ENCODE data around the gene COL9A3.

Gene COL9A3

DNA sequence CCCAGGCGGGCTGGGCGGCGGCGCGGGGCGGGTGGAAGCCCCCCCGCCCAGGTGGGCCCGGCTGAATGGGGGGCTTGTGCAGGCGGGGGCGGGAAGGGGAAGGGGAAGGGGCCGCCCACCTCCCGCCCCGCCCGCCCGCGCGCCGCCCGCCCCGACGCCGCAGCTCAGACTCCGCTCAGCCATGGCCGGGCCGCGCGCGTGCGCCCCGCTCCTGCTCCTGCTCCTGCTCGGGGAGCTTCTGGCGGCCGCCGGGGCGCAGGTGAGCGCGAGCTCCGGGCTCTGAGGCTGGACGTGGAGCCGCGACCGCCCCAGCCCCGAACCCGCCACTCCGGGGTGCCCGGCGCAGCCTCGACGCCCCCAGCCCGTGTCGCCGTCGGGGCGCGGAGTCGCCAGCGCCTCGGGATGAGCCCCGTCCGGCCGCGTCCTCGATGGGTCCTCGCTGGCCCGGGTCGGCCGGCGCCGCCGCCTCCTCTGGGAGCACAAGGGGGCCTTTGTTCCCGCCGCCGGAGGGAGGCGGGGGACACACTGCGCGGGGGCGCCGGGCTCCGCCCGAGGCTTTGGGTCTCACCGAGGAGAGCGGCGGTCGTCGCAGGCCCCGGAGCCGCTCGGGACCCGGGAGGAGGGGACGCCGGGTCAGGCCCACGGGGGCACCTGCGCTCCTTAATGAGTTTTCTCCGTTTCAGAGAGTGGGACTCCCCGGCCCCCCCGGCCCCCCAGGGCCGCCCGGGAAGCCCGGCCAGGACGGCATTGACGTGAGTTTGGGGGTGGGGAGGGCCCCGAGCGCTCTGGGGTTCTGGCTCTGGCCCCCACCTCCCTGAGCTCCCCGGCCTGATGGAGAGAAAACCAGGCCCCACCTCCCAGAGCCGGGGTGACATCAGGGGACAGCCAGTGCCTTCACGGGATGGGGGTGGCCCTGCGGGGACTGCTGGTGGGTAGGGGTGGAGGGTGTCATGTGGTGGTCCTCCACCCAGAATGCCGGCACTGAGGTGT, at the start of gene COL9A3:
TSS of gene COL9A3 (plus strand) at position 167 of the 990 bp plus-strand sequence. CDS start at position 182, 15 bp downstream.
- no peak for DNase-seq (ENCODE audit: low spot score)

DNA sequence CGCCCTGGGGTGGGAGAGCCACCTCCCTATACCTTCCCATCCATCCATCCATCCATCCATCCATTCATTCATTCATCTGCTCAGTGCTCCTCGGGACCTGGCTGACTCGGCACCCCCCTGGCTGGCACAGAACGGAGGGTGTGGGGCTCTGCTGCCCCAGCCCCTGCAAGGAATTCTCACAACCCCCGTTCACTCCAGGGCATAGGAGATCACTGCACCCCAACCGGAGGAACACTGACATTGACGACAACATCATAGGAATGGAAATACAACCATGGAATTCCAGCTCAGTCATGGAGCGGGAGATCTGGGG, 48.7 kb upstream of the COL9A3 start:
- no peak for DNase-seq (ENCODE audit: low spot score)

DNA sequence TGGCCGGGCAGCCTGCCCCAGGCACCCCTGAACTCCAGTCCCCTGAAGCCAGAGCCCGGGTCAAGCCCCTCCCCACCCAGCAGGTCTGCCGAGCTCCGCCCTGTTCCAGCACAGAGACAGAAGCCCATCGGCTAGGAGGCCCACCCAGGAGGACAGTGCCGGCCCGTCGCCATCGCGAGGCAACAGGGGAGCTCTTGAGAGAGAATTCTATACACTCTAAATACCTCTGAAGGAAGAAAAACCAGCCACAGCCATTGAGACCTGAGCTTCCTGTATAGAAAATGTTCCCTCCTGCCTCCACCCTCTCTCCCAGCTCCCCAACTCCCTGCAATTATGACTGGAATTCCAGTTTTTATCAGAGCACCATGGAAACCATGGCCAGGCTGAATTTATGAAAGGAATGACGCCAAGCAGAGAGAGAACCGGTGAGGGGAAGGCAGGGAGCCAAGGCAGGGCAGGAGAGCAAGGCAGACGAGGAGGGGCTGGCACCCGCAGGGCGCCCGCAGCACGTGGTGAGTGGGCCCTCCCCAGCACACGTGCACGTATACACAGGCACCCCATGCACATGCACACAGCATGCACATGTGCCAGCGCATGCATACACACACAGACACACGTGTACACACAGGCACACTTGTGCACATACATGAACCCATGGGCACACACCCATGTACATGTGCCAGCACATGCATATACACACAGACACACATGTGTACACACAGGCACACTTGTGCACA, 48.1 kb upstream of the COL9A3 start:
- DNase-seq (ENCODE audit: low spot score), result no peak

DNA sequence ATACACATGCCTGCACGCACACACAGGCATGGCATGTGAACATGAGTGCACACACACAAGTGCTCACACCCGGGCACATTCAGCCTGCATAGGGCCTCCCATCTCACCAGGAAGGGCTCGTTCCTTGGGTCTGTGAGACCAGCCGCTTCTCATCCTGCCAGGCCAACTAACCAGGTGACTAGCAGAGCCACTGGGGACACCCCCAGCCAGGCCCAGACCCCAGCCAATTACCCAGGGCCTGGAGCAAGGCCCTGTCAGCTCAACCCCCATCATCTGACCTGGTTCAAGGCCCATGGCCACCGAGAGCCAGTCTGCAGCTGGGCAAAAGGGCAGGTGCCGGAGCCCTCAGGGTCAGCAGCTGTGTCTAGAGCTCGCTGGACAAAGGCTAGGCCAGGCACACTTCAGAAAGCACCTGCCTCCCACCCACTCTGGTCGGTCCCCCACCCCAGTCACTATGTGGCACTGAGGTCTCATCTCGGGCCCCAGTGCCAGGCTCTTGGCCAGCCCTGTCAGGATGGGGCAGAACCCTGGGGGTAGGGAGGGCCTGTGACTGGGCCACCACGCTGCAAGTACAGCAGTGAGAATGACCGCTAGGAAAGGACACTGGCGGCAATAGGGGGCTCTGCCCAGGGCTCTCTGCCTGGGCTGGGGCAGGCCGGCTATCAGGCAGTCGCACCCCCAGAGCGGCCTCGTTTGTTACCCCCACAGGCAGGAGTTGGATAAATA, 47.3 kb upstream of the COL9A3 start:
- no peak for DNase-seq (ENCODE audit: low spot score)

DNA sequence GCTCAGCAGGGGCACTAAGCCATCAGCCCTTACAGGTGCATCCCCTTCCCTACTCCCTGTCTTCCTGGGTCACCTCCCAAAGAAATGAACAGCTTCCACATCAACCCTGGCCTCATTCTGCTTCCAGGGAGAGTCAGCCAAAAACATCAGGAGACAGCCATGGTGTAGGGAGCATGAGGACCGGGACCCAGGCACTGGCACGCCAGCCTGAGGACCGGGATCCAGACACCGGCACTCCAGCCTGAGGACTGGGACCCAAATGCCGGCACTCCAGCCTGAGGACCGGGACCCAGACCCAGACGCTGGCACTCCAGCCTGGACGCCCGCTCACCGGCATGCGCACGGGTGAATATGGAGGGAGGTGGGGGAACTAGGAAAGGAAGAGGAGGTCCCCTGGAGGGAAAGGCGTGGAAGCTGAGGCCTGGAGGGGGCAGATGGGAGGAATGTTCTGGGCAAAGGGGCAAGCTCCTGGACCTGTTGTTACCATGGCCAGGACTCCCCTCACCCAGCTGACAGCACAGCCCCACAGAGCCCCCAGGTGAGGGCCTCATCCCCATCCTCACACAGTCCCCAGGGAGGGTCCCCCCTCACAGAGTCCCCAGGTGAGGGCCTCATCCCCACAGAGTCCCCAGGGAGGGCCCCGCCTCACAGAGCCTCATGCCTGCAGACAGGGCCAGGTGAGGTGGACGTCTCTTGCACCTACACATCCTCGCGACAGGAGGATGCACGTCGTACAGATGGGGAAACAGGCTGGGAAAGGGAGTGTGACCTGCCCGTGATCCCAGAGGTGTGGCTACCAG, 46.5 kb upstream of the COL9A3 start:
- DNase-seq (ENCODE audit: low spot score), result no peak

DNA sequence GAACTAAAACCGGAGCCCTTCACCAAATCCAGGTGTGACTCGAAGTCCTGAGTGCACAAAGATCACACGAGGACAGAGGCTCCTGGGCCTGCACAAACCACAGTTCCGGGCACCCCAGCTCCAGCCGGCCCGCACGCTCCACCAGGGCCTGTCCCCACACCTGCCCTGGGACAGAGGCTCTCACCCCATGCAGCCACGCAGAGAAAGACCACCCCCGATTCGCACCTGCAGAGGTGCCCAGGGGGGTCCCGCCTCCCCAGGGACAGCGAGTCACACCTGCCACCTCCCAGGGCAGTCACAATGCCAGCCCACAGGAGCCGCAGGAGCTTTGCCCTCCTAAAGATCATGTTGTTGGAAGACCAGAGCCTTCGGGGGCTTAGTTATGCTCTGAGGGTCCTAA, 45.9 kb upstream of the COL9A3 start:
- no peak for DNase-seq (ENCODE audit: low spot score)

DNA sequence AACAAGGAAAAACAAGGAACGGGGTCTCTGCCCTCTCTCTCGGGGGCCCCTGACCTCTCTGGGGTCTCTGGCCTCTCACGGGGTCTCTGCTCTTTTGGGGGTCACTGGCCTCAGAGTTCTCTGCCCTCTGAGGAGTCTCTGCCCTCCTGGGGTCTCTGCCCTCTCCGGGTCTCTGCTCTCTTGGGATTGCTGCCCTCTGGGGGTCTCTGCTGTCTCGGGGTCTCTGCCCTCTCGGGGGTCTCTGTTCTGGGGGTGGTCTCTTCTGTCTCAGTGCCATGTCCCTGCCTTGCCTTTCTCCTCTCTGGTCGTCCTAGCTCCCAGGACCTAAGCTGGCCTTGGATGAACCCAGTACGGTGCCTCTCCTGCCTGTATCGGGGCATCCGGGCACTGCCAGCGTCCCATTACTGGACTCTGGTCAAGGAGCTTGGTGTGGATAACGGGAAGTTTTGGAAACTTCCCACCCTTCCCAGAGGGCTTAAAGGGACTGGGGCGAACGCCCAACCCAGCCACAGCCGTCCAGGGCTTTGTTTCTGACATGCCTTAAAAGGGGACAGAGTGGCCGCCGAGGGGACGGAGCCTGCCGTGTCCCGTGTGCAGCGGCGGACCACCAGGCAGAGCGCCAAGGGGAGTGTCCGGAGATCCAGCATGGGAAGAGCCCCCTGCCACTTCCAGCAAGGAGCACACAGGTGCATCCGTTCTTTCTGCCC, 45.3 kb upstream of the COL9A3 start:
- no peak for DNase-seq (ENCODE audit: low spot score)

DNA sequence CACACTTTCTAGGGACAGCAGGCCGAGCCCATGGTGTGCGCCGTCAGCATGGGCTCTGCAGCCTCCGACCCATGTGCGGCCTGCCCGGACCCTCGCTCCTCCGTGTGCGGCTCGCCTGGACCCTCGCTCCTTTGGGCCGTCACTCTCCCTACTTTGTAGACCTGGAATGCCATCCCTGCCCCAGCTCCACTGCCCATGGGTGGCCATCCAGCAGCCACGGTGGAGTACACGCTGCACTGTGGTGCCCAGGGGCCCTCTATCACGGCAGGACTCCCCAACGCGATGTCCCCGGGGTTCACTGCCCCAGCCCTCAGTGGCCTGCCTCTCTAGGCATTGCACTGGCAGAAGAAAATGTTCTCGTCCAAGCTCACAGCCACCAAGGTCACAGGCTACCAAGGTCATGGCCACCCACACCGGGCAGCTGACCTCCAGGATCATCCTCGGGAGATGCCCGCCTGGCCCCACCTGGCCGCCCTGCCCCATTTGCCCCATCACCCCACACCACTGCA, 44.7 kb upstream of the COL9A3 start:
- no peak for DNase-seq (ENCODE audit: low spot score)

DNA sequence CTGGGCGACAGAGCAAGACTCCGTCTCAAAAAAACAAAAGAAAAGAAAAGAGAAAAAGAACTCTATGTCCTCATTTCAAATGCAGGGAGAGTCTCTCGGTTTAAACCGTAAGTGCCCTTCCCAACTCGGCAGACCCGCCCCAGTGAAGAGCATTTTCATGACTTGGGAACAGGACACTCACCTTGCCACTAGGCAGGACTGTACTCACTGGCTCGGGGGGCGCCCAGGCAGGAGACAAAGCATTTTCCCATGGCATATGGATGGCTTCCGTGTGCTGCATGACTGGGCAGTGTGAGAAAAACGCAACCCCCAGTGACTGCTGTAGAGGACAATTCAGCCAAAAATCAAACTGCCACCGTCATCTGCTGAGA, 44.2 kb upstream of the COL9A3 start:
- no peak for DNase-seq (ENCODE audit: low spot score)

DNA sequence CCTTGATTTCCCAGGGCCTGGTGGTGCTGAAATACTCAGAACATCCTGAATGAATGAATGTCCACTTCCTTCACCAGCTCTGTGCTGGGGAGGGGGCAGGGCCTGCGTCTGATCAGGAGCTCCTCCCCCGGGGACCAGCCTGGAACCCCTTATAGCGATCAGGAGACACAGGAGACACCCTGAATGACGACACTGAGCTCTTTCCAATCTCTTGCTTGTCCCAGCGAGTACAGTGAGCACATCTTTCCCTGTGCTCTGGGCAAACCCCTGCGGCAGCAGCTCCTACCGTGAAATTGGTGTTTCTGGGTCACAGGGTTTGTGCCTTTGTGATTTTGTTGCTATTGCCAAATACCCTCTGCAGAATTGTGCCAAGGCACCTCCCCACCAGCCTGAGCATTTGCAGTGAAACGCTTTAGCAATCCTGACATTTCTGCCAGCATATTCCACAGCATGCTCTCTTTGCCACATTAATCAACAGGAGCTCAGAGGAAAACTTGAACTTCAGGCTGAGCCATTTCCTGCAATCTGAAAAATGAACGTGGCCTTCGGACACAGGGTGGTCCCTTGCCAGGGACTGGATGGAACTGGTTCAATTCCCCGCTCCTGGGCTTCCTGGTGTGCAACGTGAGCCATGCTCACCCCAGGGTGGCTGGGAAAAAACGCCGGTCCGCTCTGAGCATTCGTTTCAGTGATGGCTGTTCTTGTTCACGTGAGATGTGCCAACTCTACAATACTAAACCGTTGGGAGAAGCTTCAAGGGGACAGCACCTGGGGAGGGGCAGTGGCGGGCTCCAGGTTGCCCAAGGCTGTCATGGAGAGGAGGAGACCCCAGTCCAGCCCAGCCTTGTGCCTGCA, 43.6 kb upstream of the COL9A3 start:
- DNase-seq (ENCODE audit: low spot score), result no peak

DNA sequence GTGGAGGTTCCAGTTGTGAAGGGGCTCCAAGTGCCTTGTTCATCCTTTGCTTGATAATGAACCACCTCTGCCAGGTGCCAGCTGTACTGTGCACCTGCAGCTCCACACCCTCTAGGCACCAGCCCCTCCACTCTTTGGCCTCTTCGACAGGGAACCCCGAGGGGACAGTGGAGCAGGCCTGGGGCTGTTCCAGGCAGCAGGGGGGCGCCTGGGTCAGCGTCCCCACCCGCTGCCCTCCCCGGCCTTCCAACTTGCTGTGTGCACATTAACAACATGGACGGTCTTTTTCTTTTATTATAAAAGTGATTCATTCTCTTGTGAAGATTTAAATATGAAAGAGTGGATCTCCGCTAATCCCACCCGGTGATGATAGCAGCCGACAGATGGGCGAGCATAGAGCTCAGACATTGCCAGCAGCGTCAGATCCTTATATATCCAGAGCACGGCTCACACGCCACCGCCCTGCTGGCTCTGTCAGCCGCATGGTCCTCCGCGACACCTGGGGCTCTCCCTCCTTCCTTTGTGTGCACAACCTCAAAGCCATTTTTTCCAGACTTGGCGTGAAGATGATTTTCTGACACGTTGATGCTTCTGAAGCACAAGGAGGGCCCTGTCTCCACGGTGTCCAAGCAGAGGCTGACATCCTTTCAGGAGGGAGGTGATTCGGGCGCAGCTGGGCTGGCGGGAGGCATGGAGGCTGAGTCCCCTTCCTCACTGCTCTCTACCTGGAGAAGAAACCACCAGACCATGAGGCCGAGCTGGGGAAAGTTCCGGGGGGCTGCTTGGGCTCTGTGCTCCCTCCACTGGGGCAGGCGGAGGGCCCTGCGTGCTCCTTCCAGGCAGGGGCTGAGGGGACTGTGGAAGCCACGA, 42.8 kb upstream of the COL9A3 start:
- DNase-seq (ENCODE audit: low spot score), result no peak

DNA sequence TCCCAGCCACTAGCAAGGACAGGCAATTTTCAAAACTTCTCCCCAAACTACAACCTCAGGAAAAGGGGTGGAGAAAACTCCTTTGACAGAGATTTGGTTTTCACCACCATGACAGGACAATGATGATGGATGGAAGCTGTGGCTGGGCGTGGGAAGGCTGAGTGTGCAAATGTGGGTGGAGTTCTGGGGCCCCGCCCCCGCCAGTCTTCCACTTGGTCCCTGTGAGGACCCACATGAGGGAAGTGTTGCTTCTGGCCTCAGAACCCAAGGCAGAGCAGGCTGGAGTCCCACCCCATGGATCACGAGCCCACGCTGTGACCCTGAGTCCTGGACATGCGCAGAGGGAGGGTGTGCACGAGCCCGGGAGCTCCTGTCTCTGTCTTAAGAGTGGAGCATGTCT, 42.1 kb upstream of the COL9A3 start:
- DNase-seq (ENCODE audit: low spot score), result no peak

DNA sequence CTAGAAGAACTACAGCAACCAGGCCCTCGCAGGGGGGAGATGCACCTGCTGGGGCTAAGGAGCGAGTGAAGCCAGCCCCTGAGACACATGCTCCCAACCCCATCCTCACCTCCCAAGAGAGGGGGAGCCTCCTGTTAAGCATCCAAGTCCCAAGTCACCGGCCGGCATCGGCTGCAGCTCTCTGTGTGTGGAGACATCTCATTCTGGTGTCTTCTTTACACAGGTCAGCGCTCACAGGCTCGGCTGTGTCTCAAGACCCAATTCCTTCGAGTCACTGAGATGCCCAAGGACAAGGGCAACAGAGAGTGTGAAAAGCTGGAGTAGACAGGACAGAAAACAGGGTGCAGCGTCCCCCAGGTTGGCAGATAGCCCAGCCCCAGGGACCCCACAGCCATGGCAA, 41.6 kb upstream of the COL9A3 start:
- DNase-seq (ENCODE audit: low spot score), result no peak

DNA sequence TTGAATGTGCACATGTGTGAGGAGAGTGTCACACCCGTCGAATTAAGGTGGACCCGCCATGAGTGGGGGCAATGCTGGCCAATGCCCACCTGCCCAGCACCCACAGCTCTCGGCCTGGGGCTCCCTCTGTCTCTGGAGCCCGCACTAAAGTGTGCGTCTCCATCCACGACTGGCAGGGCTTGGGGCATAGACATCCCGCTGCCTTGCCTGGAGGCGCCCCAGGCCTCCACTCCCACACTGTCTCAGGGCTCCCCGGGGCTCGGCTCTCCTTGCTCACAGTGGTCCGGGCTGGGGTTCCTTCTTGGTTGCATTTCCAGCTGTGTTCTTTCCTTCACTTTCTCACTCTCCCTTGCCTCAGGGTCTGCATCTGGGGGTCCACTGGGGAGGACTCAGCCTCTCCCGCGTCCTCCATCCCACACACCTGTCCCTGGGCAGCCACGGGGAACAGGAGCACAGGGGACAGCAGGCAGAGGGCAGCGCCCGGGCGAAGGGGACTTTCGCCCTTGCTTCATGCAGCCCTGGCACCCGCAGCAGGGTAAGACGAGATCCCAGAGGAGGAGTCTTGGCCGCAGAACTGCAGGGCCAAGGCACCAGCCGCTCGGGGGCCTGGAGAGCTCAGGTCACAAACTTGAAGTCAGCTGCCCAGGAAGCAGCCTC, 40.7 kb upstream of the COL9A3 start:
- no peak for DNase-seq (ENCODE audit: low spot score)

DNA sequence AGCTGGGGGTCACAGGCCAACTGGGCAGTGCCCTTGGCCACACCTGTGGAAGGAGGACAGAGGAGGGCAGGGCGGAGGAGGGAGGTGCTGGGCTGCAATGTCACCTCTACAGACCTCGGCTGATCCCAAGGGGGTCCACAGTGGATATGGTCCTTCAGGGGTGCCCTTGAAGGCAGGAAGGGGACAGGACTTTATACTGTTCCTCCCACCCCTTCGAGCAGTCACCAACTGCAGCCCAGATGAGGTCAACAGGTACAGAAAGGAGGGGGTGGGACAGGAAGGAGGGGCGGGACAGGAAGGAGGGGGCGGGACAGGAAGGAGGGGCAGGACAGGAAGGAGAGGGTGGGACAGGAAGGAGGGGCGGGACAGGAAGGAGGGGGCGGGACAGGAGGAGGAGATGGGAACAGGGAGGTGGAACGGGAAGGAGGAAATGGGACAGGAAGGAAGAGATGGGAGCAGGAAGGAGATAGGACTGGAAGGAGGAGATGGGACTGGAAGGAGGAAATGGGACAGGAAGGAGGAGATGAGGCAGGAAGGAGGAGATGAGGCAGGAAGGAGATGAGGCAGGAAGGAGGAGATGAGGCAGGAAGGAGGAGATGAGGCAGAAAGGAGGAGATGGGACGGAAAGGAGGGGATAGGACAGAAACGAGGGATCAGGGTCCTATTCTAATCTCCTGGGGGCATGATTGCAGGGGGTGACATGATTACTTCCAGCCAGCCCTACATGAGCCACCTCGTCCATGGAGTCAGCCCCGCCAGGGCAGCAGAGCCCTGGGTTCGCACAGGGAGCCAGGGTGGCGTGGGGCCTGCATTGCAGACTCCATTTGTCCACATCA, 39.9 kb upstream of the COL9A3 start:
- DNase-seq (ENCODE audit: low spot score), result no peak

DNA sequence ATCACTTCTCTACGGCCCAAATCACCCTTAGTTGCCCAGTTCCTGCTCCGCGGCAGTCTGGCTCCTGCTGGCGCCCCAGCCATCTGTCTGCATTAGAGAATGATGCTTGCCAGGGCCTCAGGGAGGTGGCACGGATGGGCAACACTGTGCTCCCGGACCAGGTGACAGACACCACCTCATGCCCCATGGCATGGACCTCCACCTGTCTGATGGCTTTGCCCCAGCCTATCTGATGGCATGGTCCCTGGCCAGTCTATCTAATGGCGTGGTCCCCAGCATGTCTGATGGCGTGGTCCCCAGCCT, 39.4 kb upstream of the COL9A3 start:
- DNase-seq (ENCODE audit: low spot score), result no peak

DNA sequence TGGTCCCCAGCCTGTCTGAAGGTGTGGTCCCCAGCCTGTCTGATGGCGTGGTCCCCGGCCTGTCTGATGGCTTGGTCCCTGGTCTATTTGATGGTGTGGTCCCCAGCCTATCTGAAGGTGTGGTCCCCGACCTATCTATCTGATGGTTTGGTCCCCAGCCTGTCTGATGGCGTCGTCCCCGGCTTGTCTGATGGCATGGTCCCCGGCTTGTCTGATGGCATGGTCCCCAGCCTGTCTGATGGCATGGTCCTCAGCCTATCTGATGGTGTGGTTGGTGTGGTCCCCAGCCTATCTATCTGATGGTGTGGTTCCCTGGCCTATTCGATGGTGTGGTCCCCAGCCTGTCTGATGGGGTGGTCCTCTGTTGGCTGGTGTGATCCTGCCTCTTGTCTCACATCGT, 38.8 kb upstream of the COL9A3 start:
- DNase-seq (ENCODE audit: low spot score), result no peak
